GM18505 (cell line): ENCODE results near the gene LSP1.

ENCODE experiments used
- ATAC-seq: cut with Tn5 transposase; IDR thresholded peaks from one replicate; pipeline ENCODE4 v1.9.1; 2021; ENCODE audit not compliant: unreplicated experiment
- POLR2A ChIP-seq: IDR thresholded peaks from 4 replicates; pipeline ENCODE4 v1.6.1; 2011; ENCODE audit warnings: borderline replicate concordance; ENCODE audit not compliant: insufficient read depth, insufficient read length; ENCODE audit errors: extremely low read depth

Gene LSP1

DNA sequence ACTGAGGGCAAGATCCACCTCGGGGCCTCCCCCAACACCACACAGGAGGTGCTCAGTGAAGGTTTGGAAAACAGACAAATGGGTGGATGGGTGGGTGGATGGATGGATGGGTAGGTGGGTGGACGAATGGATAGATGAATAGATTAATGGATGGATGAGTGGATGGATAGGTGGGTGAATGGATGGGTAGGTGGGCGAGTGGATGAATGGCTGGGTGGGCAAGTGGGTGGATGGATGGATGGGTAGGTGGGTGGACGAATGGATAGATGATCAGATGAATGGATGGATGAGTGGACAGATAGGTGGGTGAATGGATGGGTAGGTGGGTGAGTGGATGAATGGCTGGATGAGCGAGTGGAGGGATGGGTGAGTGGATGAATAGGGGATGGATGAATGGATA lies 39.7 kb downstream of the LSP1 start:
- no peak for ATAC-seq
- TF ChIP-seq POLR2A, result no peak

DNA sequence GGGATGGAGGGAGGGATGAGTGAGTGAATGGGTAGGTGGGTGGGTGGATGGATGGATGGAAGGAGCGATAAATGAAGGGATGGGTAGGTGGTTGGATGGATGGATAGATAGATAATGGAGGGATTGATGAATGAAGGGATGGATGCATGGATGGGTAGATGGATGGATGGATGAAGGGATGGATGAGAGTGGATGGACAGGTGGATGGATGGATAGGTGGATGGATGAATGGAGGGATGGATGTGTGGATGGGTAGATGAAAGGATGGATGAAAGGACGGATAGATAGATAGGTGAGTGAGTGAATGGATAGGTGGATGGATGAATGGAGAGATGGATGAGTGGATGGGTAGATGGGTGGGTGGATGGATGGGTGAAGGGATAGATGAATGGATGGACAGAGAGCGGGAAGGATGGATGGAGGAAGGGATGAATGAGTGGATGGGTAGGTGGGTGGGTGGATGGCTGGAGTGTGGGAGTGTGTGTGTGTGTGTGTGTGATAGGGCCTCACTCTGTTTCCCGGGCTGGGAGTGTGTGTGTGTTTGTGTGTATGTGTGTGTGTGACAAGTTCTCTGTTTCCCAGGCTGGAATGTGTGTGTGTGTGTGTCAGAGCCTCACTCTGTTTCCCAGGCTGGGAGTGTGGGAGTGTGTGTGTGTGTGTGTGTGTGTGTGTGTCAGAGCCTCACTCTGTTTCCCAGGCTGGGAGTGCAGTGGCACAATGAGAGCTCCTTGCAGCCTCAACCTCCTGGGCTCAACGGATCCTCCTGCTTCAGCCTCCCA lies 40.9 kb downstream of the LSP1 start:
- TF ChIP-seq POLR2A, result no peak
- ATAC-seq, result no peak

DNA sequence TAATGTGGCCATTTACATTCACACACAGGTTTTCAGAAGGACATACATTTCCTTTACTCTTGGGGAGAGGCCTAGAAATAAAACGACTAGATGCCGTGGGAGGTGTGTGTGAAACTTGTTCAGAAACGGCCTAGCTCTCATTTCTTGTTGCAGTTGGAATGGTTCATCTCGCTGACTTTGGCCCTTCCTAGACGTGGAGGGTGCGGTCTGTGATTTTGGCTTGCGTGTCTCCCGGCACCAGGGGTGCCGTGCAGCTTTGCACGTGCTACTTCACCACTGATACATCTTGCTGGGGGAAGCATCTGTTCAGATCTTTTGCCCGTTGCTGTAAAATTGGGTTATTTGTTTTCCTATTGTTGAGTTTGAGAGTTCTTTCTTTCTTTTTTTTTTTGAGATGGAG lies 41.9 kb downstream of the LSP1 start:
- no peak for ATAC-seq

DNA sequence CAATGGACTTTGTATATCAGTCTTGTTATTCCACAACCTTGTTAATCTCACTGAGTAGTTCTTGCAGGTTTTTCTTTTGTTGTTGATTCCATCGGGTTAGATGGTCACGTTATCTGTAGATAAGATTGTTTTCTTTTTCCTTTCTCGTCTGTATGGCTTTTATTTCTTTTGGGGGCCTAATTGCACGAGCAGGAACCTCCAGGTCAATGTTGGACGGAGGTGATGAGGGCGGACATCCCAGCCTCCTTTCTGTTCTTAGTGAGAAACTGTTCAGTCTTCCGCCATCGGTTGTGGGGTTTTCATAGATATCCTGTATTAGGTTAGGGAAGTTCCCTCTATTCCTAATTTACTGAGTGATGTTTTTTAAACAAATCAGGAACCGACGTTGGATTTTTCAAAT lies 43.6 kb downstream of the LSP1 start:
- no peak for TF ChIP-seq POLR2A
- ATAC-seq, result no peak

More for the DNA sequence above, 41.9 kb downstream of the LSP1 start:
- TF ChIP-seq POLR2A, result no peak

DNA sequence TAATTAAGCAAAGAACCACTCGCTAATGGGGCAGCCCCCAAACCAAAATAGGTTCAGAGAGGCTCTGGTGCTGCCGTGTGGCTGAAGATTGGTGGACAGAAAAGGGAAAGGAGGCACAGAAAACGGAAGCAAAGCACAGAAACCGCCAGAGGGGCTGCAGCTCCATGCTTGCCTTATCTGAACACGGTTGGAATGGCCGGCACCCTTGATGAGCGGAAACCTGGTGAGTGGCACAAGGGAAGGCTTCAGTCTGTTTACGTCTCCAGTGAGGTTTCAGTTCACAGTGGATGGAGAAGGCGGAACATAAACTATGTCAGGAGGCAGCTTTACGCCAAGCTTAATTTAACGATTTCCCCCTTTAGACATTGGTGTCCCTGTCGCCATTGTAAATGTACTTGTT lies 44.0 kb downstream of the LSP1 start:
- ATAC-seq, result no peak
- no peak for TF ChIP-seq POLR2A

DNA sequence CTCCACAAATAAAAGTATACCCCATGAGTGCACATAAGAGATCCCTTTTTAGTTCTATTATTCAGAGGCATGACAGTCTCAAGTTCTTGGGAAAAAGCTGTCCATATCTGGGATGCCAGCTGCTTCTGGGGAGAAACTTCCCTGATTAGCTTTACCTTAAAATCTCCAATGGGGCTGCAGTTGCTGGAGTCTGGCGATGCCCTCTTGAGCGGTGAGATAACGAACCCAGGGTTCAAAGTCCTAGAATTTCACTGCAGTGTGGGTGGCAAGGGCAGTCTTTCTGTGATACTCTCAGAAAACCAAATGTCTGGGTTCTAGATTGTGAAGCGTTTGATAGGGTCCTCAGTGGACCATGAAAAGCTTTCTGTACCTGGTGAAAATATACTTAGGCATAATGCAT lies 46.2 kb downstream of the LSP1 start:
- no peak for ATAC-seq
- TF ChIP-seq POLR2A, result no peak

DNA sequence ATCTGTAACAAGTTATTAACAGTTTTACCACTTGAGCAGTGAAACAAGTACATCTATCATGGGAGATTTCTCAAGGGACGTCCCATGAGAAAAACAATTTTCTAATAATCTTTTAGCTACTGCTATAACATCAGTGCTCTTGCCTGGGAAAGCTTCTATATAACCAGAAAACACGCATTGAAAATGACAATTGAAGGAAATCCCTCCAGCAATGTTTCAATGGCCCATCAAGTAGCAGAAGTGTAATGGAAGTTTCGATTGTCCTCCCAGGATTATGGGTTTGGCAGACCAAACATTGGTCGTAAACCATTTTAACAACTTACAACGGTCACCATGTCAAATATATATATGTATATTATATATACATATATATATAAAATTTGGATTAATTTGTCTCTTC lies 46.8 kb downstream of the LSP1 start:
- ATAC-seq, result no peak
- no peak for TF ChIP-seq POLR2A

DNA sequence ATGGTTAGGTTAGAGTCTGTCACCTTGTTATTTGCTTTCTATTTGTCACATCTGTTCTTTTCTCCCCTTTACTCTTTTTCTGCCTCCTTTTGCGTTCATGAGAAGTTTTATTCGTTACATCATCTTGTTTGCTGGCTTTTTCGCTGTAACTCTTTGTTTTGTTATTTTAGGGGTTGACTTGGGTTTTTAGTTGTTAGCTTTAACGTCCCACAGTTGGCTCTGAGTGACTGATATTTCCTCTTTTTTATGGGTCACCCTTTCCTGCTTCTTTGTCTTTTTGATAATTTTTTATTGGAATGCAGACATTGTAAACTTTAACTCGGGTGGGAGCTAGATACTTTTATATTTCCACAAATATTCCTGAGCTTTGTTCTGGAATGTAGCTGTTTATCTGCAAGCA lies 53.3 kb downstream of the LSP1 start:
- TF ChIP-seq POLR2A, result no peak
- no peak for ATAC-seq

DNA sequence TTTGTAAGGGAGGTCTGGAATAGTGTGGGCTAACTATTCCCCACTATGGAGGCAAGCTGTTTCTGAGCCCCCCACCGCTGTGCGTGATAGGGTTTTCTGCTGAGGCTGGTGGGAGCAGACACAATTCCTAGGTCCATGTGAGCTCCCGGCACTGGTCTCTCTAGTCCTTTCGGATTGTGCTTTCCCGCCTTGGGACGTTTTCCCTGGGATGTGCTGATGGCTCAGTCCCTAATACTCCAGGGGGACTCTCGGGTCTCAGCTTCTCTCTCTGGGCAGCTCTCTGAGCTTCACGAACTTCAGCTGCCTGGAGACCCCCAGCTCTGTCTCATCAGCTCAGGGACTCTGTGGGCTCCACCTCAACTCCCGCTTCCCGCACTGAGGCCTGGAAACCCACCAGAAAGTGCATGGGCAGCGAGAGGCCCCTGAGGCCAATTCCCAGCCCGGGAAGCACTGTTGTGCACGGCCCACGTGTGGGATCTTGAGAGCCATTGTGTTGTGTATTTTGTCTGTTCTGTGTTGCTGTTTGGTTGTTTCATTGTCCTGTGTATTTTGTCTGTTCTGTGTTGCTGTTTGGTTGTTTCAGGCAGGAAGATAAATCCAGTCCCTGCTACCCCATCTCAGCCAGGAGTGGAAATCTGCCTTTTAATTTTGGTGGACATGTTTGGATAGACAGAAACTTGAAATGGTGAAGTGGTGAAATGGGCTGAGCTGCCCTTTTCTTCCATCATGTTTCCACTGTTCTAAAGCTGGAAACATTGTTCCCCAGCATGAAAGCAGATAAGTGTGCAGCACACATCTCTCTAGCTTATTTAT lies 53.9 kb downstream of the LSP1 start:
- TF ChIP-seq POLR2A, result no peak
- no peak for ATAC-seq

DNA sequence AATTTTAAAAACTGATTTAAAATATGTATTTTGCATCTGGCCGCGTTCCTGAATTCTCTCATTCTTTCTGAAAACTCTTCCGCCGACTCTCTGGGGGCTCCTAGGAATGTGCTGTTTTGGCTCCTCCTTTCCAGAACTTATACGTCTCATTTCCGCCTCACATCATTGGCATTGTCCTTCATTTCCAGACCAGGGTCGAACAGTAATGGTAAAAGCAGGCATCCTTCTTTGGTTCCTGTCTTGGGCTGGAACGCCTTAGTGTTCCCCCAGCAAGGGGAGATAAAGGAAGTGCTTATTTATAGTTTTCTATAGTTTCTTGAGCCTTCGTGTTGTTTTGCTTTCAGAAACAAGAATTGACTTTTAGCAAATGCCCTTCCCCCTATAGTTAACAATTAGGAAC lies 55.7 kb downstream of the LSP1 start:
- ATAC-seq, result no peak
- TF ChIP-seq POLR2A, result no peak

DNA sequence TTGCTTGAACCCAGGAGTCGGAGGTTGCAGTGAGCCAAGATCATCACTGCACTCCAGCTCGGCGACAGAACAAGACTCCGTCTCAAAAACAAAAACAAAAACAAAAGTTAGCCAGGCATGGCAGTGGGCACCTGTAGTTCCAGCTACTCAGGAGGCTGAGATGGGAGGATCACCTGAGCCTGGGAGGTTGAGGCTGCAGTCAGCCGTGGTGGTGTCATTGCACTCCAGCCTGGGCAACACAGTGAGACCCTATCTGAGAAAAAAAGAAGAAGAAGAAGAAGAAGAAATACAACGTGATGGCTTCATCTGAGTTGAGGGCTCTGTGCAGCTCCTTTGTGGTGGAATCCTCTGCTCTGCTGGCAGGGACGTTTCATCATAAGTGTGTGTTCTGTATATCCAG lies 56.6 kb downstream of the LSP1 start:
- ATAC-seq, result no peak
- TF ChIP-seq POLR2A, result no peak

DNA sequence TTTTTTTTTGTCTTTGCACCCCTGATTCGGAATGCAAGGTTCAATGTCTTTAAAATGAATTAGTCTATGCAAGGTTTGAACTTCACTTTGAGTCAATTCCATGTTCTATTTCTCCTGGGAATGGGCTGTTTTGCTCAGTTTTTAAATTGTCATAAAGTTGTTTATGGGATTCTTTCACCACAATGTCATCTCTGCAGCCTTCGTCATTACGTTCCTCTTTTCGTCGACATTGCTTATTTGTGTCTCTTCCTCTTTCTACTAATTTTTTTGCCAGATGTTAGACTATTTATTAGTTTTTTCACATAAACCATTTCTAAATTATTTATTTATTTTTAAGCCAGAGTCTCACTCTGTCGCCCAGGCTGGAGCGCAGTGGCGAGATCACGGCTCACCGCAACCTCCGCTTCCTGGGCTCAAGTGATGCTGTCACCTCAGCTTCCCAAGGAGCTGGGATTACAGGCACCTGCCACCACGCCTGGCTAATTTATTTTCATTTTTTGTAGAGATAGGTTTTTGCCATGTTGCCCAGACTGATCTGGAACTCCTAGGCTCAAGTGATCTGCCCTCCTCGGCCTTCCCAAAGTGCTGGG lies 59.5 kb downstream of the LSP1 start:
- TF ChIP-seq POLR2A, result no peak
- ATAC-seq, result no peak

DNA sequence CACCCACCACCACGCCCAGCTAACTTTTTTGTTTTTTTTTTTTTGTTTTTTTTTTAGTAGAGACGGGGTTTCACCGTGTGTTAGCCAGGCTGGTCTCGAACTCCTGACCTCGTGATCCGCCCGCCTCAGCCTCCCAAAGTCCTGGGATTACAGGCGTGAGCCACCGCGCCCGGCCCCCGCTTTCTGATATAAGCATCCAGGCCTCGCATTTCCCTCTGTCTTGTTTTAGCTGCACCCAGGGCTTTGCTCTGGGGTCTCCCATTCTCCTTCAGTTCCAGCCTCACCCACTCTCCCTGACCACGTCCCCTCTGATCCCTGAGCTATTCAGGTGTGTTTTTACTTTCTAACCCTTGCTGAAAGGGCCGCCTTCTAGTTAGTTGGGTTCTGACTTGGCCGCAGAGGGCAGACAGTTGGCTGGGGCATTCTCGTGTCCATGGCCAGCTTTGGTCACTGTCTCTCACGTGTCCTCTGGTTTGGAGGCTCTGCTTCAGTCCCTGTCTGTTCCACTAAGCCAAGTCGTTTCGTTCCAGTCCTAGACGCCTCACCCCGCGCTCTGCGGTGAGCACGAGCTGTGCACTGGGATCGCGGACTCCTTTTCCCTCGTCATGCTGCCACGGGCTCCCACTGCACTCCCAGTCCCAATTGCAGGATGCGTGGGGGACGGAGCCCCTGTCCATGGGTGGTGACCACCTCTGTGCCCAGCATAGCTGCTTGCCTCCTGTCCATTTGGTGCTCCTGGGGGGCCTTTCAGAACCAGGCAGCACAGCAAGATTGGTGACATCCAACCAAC lies 60.6 kb downstream of the LSP1 start:
- TF ChIP-seq POLR2A, result no peak
- ATAC-seq, result no peak
